Cardiac septum (tissue), 1 donor: ENCODE measurements around the gene KRTAP5-7. TPM values are rescaled to one million over a fixed set of nuclear protein-coding genes. Genes with fewer than 3 reads are reported as not detected.
"Not testable (repeated sequence)": the region's sequence is repeated elsewhere in the genome, so short reads cannot be mapped to it uniquely, and the experiment has no call there.

Experiments used
- DNase-seq: peaks from one replicate; pipeline ENCODE4 v3.0.0-alpha.2; 2020; ENCODE audit warnings: low spot score
- intact Hi-C: fragments of 100-400 bp; cut with DNase I; formaldehyde crosslinking; loops from one replicate; pipeline ENCODE4 v1.14.0; 2022
- total RNA-seq: library from RNA; stranded (reverse); fragmentation: NEBNext Ultra II Directional; extraction: Animal tissue kit (Norgen Biotek cat#: 25700); gene quantifications from one replicate; pipeline ENCODE4 v1.2.1, GENCODE V29; 2021
- donor health status: DM: no; HTN: no; CAD: no.

Gene KRTAP5-7
- total RNA-seq, 1 donor from 2014 or later = not detected

DNA sequence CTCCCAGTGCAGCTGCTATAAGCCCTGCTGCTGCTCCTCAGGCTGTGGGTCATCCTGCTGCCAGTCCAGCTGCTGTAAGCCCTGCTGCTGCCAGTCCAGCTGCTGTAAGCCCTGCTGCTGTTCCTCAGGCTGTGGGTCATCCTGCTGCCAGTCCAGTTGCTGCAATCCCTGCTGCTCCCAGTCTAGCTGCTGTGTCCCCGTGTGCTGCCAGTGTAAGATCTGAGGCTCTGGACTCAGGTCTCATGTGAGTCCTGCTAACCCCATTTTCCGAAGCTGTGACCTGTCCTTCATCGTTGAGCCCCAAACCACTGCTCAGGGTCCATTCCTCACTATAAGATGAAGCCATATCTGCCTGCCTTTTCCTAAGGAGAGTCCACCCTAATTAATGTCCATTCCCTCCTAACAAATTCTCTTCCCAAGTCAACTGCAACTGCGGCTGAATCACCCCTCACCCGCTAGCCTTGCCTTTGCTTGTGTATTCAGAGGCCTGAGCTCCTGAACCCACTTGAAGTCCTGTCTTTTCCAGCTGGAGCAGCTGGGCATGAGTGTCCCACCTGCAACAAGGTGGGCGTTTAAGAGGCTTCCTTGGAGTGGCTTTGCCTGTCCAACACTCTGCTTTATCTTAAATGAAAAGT is 626 bp downstream of the KRTAP5-7 start:
- intact Hi-C loops = no loop called here
- no peak for DNase-seq

DNA sequence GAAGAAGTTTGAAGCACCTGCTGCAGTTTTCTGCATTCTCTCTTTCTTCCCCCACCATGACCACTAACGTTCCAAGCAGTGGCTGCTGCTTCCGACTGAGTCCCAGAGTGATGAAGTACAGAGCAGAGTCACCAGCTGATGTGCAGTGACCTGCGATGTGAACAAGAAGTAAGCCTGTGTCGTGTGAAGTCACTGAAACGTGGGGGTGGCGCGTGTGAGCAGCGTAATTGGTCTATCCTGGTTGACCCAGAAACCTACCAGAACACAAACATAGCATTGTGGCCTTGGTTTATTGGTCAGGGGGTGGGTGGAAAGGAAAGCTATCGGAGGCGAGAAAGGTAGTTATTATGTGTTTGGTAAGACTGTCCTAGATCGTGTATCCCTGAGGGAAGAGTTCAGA is 3.5 kb downstream of the KRTAP5-7 start:
- no peak for DNase-seq
- intact Hi-C loops = no loop called here

DNA sequence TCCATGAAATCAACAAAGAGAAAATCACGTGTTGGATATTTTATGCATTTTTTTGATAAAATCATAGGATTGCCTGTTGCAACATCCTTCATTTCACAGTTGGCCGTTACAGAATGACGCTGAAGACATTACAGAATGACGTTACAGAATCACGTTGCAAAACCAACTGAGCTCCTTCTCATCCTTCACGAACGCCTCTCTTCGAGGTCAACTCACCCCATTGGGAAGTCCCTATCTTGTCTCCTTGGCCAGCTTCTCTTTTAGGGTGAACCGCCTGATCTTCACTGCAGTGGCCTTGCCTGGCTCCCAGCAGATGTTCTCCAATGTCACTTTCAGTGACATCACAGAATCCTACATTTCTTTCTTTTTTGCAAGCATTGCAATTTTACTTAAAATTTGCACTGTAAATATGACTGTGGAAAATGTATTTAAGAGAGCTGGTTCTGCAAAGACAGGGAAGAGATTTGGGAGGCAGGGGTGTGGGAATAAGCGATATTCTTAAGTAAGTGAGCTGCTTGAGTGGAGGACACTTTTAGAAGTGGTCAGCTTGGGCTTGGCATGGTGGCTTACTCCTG is 5.1 kb downstream of the KRTAP5-7 start:
- no peak for DNase-seq
- intact Hi-C loops = no loop called here

DNA sequence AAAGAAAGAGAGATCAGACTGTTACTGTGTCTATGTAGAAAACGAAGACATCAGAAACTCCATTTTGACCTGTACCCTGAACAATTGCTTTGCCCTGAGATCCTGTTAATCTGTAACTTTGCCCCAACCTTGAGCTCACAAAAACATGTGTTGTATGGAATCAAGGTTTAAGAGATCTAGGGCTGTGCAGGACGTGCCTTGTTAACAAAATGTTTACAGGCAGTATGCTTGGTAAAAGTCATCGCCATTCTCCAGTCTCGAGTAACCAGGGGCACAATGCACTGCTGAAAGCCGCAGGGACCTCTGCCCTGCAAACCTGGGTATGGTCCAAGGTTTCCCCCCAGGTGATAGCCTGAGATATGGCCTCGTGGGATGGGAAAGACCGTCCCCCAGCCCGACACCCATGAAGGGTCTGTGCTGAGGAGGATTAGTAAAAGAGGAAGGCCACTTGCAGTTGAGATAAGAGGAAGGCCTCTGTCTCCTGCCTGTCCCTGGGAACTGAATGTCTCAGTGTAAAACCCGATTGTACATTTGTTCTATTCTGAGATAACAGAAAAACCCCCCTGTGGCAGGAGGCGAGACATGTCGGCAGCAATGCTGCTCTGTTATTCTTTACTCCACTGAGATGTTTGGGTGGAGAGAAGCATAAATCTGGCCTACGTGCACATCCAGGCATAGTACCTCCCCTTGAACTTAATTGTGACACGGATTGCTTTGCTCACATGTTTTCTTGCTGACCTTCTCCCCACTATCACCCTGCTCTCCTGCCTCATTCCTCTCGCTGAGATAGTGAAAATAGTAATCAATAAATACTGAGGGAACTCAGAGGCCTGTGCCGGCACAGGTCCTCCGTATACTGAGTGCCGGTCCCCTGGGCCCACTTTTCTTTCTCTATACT is 7.9 kb downstream of the KRTAP5-7 start:
- intact Hi-C loops, DNase-seq: not testable (repeated sequence)

DNA sequence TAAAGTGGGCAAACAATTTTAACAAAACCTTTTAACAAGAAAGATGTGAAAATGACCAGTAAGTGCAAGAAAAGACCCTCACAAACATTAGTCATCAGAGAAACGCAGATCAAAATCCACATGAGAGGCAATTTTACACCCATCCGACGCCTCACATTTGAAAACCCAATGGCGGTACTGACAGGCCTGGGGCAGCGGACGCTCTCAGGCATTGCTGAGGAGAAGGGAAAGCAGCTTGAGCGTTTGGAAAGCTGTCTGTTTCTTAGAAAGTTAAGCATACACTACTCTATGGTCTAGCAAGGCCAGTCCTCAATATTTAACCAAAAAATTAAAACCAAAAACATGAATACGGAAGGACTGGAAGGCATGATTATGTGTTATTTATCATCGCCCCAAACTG is 8.8 kb downstream of the KRTAP5-7 start:
- DNase-seq = no peak
- intact Hi-C loops = no loop called here

DNA sequence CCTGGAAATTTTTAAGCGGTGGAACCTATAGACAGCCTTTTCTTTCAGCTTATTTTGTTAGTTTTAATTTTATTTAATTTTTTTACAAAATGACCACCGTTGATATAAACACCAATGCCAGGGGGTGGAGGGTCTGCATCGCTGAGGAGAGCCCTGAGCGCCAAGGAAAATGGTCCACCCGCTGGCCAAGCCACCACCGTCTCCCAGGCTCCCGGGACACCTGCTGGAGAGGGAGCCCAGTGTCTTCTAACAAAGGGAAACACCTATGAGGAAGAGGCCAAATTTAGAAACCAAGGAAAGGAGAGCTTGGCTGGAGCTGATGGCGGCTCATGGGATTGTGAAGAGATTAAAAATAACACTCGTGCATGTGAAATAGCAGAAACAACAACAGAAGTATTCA is 10.5 kb downstream of the KRTAP5-7 start:
- intact Hi-C loops = no loop called here
- DNase-seq = no peak

DNA sequence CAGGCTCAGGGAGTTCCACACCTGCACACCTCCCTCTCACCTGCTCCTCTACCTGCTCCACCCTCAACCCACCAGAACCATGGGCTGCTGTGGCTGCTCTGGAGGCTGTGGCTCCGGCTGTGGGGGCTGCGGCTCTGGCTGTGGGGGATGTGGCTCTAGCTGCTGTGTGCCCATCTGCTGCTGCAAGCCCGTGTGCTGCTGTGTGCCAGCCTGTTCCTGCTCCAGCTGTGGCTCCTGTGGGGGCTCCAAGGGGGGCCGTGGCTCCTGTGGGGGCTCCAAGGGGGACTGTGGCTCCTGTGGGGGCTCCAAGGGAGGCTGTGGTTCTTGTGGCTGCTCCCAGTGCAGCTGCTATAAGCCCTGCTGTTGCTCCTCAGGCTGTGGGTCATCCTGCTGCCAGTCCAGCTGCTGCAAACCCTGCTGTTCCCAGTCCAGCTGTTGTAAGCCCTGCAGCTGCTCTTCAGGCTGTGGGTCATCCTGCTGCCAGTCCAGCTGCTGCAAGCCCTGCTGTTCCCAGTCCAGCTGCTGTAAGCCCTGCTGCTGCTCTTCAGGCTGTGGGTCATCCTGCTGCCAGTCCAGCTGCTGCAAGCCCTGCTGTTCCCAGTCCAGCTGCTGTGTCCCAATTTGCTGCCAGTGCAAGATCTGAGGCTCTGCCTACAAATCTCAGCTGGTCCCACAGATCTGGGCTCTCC is 11.1 kb downstream of the KRTAP5-7 start, which contains the start of gene KRTAP5-8:
TSS of gene KRTAP5-8 (plus strand) at position 49 of the 689 bp plus-strand sequence. CDS start at position 80, 31 bp downstream.
- DNase-seq, intact Hi-C loops: not testable (repeated sequence)

DNA sequence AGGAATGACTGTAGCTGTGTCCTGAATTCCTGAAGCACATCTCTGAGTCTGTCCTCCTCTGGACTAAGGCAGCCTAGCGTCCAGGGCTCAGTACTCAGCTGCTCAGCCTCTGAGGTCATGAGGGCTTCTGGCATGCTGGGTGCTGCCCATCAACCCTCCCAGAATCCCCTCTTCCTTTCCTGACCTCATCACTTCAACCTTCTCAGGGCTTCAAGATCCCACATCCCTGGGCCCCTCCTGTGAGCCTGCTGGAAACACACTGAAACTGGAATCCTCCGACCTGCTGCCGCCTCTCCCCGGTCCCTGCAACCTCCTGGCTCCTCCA is 11.6 kb downstream of the KRTAP5-7 start:
- no peak for DNase-seq
- intact Hi-C loops = no loop called here

DNA sequence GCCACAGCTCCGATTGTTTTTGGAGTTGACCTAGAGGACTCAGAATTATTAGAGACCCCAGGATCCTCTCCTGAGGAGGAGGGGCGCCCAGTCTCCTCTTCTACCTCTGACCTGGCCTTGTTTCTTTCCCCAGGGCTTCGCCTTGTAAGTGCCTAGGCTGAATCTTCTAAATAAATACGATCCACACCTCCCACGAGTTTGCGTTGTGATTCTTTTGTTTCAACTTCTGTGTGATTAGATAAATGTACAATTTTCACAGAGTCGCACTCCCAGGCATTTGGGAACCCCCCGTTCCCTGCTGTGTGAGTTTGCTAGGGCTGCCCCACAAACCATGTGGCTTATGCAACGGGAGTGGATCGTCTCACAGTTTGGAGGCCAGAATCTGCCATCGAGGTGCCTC is 11.9 kb downstream of the KRTAP5-7 start:
- no peak for DNase-seq
- intact Hi-C loops = no loop called here

DNA sequence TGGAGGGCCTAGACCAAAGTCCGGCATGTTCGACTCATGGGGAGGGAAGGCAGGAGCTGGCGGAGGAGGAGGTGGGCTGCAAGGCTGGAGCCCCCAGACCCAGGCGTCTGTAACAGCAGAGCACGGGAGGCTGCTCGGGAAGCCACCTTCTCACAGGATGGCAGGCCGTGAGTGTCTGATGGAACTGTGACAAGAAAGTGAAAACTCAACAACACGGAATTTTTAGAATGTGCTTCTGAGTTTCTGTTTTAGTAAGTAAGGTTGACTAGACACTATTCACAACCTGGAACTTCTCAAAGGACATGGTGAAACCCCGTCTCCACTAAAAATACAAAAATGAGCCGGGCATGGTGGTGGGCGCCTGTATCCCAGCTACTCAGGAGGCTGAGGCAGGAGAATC is 12.9 kb downstream of the KRTAP5-7 start:
- DNase-seq, intact Hi-C loops: not testable (repeated sequence)

DNA sequence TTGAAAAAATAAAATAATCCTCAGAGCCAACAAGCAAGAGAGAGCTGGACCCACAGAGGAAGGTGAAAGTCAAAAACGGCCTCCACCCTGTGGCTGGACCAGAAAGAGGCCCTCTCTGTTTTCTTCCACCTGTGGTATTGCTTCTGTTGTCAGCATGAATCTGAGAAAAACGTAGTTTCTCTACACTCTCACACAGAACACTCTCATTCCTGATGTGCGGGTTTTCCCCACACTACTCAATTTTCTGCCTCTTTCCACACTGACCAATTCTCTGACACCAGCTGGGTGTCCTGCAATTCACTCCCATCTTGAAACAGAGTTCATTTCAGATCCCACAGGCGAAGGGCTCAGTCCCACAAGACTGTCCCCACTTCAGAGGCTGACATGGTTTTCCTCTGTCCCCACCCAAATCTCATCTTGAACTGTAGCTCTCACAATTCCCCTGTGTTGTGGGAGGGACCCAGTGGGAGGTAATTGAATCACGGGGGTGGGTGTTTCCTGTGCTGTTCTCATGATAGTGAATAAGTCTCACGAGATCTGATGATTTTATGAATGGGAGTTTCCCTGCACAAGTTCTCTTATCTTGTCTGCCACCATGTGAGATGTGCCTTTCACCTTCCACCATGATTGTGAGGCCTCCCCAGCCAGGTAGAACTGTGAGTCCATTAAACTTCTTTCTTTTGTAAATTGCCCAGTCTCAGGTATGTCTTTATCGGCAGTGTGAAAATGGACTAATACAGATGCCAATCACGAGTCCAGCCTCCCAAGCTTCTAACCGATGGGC is 13.6 kb downstream of the KRTAP5-7 start:
- intact Hi-C loops, DNase-seq: not testable (repeated sequence)

DNA sequence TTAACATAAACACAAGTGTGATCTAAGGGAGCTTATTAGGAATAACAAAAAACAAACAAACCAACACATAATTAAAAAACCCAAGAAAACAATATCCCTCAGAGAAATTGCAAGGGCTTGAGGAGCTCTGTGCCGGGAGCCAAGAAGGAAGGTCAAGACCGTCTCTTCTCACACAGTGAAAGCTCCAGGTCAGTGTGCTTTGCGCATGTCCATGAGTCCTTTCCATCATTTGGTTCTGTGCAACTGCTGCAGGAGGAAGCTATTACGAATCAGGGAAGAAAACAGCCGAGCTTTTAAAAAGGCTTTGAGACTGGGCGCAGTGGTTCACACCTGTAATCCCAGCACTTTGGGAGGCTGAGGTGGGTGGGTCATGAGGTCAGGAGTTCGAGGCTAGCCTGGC is 15.3 kb downstream of the KRTAP5-7 start:
- DNase-seq = no peak
- intact Hi-C loops = no loop called here

DNA sequence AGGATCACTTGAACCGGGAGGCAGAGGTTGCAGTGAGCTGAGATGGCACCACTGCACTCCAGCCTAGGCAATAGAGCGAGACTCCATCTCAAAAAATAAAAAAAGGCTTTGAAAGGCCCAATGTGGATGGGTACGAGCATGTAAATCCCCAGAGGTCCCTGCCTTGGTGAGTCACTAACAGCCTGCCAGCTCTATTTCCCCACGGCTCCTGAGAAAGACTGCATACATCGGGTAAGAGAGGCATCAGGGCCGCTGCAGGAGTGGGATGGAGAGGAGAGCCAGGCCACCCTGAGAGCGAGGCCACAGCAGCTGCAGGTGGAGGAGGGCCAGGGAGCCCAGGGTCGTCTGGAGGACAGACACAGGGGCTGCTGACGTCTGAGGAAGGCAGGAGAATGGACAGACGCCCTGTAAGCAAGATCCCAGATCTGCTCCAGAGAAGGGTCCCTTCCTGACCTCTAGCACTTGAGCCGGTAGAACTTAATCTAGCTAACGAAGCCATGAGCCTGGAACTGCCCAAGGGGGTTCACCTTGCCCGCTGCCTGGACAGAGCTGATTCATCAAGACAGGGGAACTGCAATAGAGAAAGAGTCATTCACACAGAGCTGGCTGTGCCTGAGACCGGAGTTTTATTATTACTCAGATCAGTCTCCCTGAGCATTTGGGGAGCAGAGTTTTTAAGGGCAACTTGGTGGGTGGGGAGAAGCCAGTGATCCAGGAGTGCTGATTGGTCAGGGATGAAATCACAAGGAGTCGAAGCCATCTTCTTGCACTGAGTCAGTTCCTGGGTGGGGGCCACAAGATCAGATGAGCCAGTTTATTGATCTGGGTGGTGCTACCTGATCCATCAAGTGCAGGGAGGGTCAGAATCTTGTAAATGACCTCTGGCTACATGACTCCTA is 16.1 kb downstream of the KRTAP5-7 start:
- intact Hi-C loops = no loop called here
- no peak for DNase-seq

DNA sequence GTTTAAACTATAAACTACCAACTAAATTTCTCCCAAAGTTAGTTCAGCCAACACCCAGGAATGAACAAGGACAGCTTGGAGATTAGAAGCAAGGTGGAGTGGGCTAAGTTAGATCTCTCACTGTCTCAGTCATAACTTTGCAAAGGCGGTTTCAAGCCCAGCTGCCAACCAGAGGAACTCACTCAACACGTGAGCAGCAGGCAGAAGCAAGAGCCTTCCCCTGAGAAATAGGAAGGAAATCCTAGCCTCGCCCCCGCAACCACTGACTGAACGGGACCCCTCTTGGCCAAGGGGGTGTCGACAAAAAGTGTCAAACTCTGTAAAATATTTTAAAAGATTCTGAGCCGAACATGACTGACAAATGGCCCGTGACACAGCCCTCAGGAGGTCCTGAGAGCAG is 16.8 kb downstream of the KRTAP5-7 start:
- intact Hi-C loops = no loop called here
- no peak for DNase-seq

DNA sequence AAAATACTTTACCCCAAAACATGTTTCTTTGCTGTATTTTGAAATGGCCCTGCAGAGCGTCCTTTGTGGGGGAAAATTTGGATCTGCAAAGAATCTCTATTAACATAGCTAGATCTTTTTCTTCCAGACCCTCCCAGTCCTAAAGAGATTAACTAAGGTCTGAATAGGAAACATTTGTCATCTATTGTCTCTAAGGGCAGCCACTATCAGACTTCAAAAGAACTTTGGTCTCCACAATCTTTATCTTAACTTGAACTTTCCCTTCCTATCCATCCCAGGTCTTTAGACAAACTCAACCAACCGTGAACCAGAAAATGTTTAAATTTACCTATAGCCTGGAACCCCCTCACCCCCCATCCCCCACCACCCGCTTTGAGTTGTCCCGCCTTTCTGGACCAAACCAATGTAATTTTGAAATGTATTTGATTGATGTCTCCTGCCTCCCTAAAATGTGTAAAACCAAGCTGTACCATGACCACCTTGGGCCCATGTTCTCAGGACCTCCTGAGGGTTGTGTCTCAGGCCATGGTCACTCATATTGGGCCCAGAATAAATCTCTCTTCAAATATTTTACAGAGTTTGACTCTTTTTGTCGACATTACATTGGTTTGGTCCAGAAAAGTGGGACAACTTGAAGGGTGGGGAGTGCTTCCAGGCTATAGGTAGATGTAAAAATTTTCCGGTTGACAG is 17.6 kb downstream of the KRTAP5-7 start:
- intact Hi-C loops = no loop called here
- no peak for DNase-seq

DNA sequence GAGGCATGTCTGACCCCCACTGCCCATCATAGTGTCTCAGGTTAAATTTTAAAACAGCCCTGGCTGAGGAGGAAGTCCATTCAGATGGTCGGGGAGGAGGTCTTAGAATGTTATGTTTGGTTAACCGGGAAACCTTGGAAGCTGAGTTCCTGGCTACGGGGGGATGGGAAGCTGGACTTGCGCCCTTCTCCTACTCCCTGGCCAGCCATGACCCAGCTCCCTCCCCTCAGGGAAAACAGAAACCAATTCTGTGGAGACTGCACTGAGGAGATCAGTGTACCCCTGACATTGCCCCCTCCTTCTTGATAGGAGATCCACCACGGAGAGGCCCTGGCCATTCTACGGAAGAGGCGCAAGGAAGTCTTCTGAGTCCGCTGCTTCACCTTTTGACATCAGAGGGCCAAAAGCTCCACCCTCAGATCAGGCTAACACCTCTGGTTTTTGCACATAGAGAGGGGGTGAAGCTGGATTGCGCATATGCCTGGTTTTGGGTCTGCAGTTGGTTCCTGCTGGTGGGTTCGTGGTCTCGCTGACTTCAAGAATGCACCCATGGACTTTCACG is 18.4 kb downstream of the KRTAP5-7 start:
- no peak for DNase-seq
- intact Hi-C loops = no loop called here

DNA sequence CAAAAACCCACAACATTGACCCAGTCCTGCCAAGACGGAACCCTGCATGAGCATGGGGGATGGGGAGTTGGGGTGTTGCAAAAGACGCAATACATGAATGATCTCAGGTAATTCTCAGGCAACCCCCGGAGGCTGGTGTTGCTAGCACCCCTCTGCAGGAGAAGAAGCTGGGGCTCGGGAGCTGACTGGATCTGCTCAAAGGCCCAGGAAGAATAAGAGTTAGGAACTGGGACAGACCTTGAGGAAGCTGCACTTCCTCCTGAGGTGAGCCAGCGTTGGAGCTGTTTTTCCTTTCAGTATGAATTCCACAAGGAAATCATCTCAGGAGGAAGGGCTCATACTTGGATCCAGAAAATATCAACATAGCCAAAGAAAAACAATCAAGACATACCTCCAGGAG is 21.1 kb downstream of the KRTAP5-7 start, which contains the start of gene KRTAP5-9:
TSS of gene KRTAP5-9 (plus strand) at position 301 of the 400 bp plus-strand sequence. CDS start 238 bp downstream, outside the sequence.
- DNase-seq = no peak
- intact Hi-C loops = no loop called here
